Measurements from ENCODE around the gene SLC22A7. TPM values are rescaled to one million over a fixed set of nuclear protein-coding genes. Genes with fewer than 3 reads are reported as not detected.

SLC22A7 gene
- total RNA-seq, 3 donors from 2014 or later: not detected

DNA sequence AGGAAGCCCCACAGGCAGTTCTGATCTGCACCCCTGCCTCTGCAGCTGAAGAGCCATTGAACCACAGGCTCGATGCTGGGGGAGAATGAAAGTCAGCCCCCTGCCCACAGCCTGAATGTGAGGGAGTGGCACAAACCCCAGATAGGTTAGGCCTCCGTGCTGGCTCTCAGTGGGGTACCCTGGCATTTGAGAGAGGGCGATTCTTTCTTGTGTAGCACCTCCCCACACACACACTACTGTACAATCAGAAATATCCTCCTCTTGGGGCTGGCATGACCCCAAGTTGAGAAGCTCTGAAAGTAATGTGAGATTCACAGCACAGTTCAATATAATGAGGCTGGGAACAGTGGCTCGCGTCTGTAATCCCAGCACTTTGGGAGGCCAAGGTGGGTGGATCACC is 36.9 kb upstream of the SLC22A7 start:
- ATAC-seq (no peak), DNase-seq (no peak)
- Mint-ChIP-seq H3K36me3 (ENCODE audit: insufficient read depth) (no peaks in the 10 kb centered on the region), H3K4me1 (ENCODE audit: low read depth) (peaks cover 1% of the 10 kb centered on the region), H3K4me3 (no peak overlapping the region), H3K27me3 (ENCODE audit: low read depth) (no peaks in the 10 kb centered on the region), H3K9me3 (no peaks in the 10 kb centered on the region)

DNA sequence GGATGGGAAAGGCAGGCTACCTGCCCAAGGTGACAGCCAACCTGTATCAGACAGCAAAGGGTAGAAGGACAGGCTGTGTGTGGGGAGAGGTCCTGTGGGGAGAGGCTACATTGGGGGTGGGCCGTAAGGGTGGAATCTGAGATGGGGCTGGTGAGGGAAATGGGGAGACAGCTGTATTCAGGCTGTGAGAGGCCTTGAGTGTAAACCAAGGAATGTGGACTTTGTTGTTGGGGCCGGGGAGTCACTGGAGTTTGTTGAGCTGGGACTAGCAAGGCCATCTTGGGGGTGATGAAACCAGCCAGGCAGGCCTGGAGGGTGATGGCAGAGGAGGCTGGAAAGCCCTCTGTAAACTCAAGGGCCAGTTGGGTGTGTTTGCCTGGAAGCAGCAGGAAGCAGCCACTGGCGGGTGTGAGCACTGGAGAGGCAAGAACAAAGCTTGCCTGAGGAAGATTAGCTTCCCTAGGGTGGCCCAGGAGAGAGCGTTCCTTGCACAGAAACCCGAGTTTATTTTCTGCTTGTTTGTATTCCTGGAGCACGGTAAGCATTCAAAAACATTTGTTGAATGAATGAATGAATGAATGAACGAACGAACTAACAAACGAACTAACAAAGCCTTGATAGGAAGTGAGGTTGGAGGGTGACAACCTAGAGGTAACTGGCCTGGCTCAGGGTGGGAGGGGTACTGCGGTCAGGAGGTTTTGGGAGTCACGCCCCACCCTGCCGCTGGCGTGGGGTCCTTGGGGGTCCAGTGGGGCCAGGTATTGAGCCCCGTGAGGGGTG is 35.9 kb upstream of the SLC22A7 start:
- no peaks in the 10 kb centered on the region for H3K9me3 Mint-ChIP-seq
- H3K36me3 Mint-ChIP-seq (ENCODE audit: insufficient read depth): no peaks in the 10 kb centered on the region
- peaks cover 1% of the 10 kb centered on the region for H3K4me1 Mint-ChIP-seq (ENCODE audit: low read depth)
- DNase-seq (no peak), ATAC-seq (no peak)
- H3K27me3 Mint-ChIP-seq (ENCODE audit: low read depth): no peaks in the 10 kb centered on the region
- H3K4me3 Mint-ChIP-seq: no peak overlapping the region

DNA sequence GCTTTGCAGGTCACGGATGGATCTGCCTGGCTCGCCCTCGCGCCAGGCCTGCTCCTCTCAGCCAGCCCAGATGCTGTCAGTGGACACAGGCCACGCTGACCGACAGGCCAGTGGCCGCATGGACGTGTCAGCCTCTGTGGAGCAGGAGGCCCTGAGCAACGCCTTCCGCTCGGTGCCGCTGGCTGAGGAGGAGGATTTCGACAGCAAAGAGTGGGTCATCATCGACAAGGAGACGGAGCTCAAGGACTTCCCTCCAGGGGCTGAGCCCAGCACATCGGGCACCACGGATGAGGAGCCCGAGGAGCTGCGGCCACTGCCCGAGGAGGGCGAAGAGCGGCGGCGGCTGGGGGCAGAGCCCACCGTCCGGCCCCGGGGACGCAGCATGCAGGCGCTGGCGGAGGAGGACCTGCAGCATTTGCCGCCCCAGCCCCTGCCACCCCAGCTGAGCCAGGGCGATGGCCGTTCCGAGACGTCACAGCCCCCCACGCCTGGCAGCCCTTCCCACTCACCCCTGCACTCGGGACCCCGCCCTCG is 35.2 kb upstream of the SLC22A7 start:
- Mint-ChIP-seq H3K36me3 (ENCODE audit: insufficient read depth) (no peaks in the 10 kb centered on the region), H3K9me3 (no peaks in the 10 kb centered on the region), H3K4me1 (ENCODE audit: low read depth) (peaks cover 1% of the 10 kb centered on the region), H3K4me3 (no peak overlapping the region), H3K27me3 (ENCODE audit: low read depth) (peaks cover 3% of the 10 kb centered on the region)
- DNase-seq: no peak
- no peak for ATAC-seq

DNA sequence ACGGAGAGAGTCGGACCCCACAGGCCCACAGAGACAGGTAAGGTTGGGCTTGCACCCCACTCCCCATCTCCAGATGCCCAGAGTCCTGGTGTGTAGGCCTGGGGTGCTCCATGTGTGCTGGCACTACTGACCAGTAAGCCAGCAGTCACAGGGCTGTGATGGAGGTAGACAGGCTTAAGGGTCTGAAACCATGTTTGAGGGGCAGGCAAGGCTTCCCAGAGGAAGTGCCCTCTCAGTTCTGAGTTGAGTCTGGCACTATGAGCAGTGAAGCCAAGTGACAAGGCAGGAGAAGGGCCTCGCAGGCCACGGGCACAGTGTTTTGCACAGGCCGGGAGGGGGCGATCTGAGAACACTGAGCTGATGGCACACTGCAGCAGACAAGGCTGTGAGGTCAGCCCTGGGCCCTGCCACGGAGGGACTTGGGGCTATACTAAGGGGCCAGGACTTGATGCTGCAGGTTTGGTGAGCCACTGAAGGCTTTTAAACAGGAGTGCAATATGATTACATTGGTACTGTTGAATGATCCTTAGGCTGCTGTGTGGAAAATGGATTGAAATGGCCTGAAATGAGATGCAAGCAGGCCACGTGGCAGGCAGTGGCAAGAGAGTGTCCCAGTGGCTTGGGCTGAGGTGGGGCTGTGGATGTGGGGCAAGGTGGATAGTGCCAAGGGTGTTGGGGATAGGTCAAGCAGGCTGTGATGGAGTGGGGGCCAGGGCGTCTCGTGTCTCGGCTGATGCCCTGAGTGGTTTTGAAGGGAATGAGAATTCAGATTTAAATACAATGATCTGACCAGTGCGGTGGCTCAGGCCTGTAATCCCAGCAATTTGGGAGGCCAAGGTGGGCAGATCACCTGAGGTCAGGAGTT is 34.5 kb upstream of the SLC22A7 start:
- H3K36me3 Mint-ChIP-seq (ENCODE audit: insufficient read depth): no peaks in the 10 kb centered on the region
- H3K9me3 Mint-ChIP-seq: no peaks in the 10 kb centered on the region
- no peaks in the 10 kb centered on the region for H3K4me1 Mint-ChIP-seq (ENCODE audit: low read depth)
- peak; percentile 96 for ATAC-seq
- H3K4me3 Mint-ChIP-seq: no peak overlapping the region
- DNase-seq: peak; percentile 68
- H3K27me3 Mint-ChIP-seq (ENCODE audit: low read depth): peaks cover 5% of the 10 kb centered on the region

DNA sequence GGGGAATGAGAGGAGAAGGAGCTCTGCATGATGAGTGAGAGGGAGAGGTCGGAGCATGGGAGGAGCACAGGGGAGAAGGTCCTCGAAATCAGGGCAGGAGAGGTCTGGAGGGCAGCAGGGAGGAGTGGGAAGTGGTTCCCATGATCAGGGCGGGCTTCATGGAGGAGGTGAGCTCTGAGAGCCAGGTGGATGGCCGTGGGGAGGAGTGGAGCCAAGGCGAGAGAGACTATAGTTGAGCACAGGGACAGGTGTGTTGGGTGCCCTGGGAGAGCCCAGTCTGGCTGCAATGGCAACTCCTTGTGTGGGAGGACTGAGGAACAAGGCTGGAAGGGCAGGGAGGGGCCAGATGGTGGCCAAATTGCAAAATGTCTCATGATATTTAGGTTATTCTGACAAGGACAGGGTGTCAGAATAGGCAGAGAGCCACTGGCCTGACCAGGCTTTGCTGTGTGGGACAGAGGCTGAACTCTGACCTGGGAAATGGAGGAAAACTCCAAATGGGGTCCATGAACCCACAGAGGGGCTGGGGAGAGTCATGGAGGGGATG is 33.4 kb upstream of the SLC22A7 start:
- Mint-ChIP-seq H3K4me1 (ENCODE audit: low read depth) (peaks cover 6% of the 10 kb centered on the region), H3K27me3 (ENCODE audit: low read depth) (peaks cover 11% of the 10 kb centered on the region), H3K36me3 (ENCODE audit: insufficient read depth) (no peaks in the 10 kb centered on the region), H3K9me3 (no peaks in the 10 kb centered on the region), H3K4me3 (no peak overlapping the region)
- no peak for ATAC-seq
- no peak for DNase-seq

DNA sequence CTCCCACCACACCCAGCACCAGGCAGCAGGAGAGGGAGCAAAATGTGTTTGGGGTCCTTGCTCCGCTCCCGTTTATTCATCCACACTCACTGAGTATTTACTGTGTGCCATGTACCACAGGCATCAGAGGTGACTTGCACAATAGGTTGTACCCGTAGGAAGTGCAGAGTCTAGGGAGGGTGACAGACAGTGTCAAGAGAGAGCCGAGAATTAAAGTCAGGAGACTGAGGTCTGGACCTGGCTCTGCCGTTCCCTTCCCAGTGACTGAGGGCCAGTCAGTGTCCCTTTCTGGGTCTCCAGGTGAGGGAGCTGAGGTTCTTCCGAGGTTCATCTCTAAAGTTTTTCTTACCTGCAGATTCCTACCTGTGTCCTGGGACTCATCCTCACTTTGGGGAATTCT is 32.5 kb upstream of the SLC22A7 start:
- Mint-ChIP-seq H3K9me3 (no peaks in the 10 kb centered on the region), H3K27me3 (ENCODE audit: low read depth) (peaks cover 11% of the 10 kb centered on the region), H3K4me3 (no peak overlapping the region), H3K4me1 (ENCODE audit: low read depth) (peaks cover 10% of the 10 kb centered on the region), H3K36me3 (ENCODE audit: insufficient read depth) (no peaks in the 10 kb centered on the region)
- DNase-seq (no peak), ATAC-seq (no peak)

DNA sequence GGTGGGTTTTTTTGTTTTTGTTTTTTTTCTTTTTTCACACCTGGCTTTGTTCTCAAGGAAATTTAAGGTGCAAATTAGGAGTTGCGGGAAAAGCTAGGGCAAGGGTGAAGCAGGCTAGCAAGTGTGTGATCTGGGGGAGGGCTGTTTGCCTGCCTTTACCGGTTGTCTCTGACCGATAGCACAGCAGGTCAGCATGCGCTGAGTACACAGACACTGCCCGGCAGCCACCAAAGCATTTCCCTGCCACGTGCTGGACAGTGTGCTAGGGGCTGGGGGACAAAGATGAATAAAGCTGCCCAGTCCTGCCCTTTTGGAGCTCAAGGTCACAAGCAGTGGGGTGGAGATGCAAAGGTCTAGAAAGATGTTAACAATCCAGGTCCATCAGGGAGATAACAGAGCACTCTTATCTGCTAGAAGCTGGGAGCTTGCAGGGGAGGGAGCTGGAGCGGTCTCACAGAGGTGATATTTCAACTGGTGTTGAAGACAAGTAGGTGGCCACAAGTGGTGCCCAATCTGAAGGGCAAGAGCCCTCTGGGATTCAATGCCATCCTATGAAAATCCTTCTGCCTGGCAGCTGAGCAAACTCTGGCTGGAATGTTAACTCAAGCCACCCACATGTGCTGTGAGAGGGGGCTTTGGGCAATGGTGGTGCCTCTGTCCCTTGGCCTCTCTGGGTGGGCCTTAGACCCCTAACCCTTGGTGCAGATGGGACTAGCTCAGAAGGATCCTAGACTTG is 30.3 kb upstream of the SLC22A7 start:
- no peak overlapping the region for H3K4me3 Mint-ChIP-seq
- DNase-seq: no peak
- ATAC-seq: no peak
- H3K9me3 Mint-ChIP-seq: no peaks in the 10 kb centered on the region
- H3K27me3 Mint-ChIP-seq (ENCODE audit: low read depth): peaks cover 11% of the 10 kb centered on the region
- no peaks in the 10 kb centered on the region for H3K36me3 Mint-ChIP-seq (ENCODE audit: insufficient read depth)
- H3K4me1 Mint-ChIP-seq (ENCODE audit: low read depth): peaks cover 10% of the 10 kb centered on the region

DNA sequence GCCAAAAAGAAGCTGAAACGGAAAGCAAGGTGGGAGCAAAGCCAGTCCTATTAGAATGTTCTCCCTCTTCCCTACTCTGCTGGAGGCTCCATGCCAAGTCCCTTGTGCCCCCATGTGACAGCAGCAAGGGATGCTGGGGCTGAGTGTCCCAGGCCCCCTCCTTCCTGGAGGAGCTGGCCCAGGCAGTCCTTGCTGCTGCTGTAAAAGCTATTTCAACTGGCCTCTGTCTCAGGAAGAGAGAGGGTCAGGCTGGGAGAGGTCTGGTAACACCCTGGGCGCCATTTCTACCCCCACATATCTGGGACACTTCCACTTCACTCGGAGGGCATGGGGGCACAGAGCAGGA is 29.7 kb upstream of the SLC22A7 start:
- H3K4me3 Mint-ChIP-seq: no peak overlapping the region
- no peak for ATAC-seq
- peaks cover 11% of the 10 kb centered on the region for H3K27me3 Mint-ChIP-seq (ENCODE audit: low read depth)

DNA sequence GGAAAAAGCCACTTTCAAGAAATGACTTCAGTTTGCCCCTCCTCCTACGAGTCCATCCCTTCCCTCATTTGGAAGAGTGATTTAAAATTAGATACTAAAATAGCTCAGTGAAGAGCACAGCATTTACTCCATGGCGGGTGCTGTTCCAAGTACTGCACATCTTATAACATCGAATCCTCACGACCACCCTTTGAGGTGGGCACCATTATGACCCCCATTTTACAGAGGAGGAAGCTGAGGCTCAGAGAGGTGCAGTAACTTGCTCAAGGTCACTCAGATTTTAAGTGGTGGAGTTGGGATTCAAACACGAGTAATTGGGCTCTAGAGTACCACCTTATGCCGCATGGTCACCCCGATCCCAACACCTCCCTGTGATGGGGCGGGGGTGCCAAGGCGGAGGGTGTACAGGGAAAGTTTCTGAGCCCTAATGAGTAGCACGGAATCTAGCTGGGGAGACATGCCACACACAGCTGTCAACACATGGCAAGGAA is 29.2 kb upstream of the SLC22A7 start:
- Mint-ChIP-seq H3K4me1 (ENCODE audit: low read depth) (peaks cover 10% of the 10 kb centered on the region), H3K4me3 (peak overlapping the region; percentile 70), H3K27me3 (ENCODE audit: low read depth) (peaks cover 11% of the 10 kb centered on the region), H3K9me3 (no peaks in the 10 kb centered on the region), H3K36me3 (ENCODE audit: insufficient read depth) (no peaks in the 10 kb centered on the region)
- DNase-seq (no peak), ATAC-seq (no peak)

More for the DNA sequence above, 29.7 kb upstream of the SLC22A7 start:
- no peak for DNase-seq
- Mint-ChIP-seq H3K36me3 (ENCODE audit: insufficient read depth) (no peaks in the 10 kb centered on the region), H3K4me1 (ENCODE audit: low read depth) (peaks cover 10% of the 10 kb centered on the region), H3K9me3 (no peaks in the 10 kb centered on the region)

DNA sequence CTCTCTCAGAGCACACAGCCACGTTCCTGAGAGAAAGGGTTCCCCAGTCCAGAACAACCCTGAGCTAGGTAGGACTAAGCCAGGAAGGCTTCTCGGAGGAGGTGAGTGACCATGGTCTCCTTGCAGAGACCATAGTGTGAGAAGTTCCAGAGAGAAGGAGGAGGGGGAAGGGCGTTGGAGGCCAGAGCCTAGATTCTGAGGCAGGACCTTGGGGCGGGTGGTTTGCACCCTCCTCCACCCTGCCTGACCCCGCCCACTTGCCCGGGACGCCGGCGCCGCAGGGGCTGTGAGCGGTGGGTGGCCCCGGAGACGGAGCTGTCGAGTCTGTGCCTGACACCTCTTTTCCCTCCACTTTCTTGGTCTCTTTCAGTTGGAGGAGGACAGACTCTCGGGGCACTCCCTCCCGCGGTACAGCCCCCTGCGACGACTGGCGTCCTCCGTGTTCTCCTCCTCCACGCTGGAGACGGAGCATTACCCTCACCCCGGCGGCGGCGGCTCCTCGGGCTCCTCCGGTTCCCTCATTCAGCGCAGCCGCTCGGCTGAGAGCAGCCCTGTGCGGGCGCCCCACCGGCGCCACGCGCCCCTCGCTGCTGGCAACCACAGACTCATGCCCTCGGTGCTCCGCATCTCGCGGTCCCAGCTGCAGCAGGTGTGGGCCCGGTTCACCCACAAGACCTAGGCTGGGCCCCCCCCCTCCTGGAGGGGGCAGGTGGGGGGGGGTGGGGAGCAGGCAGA is 28.6 kb upstream of the SLC22A7 start:
- ATAC-seq: peak; percentile 75 to 77
- H3K36me3 Mint-ChIP-seq (ENCODE audit: insufficient read depth): no peaks in the 10 kb centered on the region
- peak; percentile 42 for DNase-seq
- H3K4me1 Mint-ChIP-seq (ENCODE audit: low read depth): peaks cover 10% of the 10 kb centered on the region
- H3K9me3 Mint-ChIP-seq: no peaks in the 10 kb centered on the region
- peak overlapping the region; percentile 70 for H3K4me3 Mint-ChIP-seq
- peaks cover 11% of the 10 kb centered on the region for H3K27me3 Mint-ChIP-seq (ENCODE audit: low read depth)

DNA sequence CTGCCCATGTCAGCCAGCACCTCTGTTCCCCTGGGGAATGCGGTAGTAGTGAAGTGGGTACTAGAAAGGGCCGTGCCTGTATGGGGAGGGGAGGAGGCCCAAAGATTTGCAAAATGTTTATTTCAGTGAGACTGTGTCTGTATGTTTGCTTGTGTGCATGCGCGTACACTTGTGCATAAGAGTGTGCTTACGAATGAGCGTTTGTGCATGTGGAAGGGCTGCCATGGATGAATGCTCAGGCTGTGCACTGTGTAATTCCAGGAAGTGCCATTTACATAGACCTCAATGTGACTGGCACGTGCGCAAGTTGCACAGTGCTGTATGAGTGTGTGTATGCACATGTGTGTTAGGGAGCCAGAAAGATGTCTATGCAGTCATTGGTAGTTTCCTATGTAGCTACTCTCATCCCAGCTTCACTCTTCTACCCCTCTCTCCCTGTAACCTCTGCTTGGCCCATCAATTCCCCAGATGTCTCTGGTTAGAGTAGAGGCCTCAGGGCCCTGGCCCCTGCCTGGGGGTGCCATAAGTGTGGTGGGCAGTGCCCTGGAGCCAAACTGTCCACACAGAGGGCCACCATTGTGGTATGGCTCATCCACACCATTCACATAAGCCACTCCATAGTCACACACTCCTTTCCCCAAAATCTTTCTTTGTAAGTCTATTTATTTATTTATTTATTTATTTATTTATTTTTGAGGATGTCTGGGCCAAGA is 26.8 kb upstream of the SLC22A7 start:
- DNase-seq (no peak), ATAC-seq (no peak)
- H3K36me3 Mint-ChIP-seq (ENCODE audit: insufficient read depth): no peaks in the 10 kb centered on the region
- no peak overlapping the region for H3K4me3 Mint-ChIP-seq
- peaks cover 15% of the 10 kb centered on the region for H3K4me1 Mint-ChIP-seq (ENCODE audit: low read depth)
- peaks cover 14% of the 10 kb centered on the region for H3K27me3 Mint-ChIP-seq (ENCODE audit: low read depth)
- no peaks in the 10 kb centered on the region for H3K9me3 Mint-ChIP-seq

DNA sequence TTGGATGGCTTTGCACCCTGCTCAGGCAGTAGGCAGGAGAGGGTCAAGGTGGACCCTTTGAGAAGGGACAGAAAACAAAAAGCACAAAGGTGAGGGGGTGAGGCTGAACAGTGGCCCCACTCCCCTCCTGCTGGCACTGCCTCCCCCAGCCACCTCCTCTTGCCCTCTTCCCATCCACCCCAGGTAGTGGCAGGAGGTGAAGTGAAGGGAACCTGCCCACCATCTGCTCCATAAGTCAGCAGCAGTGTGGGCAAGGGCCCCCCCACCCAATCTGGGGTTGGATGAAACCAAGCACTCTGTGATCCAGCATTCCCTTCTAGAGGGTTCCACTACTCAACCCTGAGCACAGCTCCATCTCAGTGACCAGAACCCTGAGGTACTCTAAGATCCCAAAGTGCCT is 26.1 kb upstream of the SLC22A7 start:
- peaks cover 15% of the 10 kb centered on the region for H3K27me3 Mint-ChIP-seq (ENCODE audit: low read depth)
- no peak for DNase-seq
- no peaks in the 10 kb centered on the region for H3K9me3 Mint-ChIP-seq
- H3K4me1 Mint-ChIP-seq (ENCODE audit: low read depth): peaks cover 17% of the 10 kb centered on the region
- ATAC-seq: no peak
- no peaks in the 10 kb centered on the region for H3K36me3 Mint-ChIP-seq (ENCODE audit: insufficient read depth)
- H3K4me3 Mint-ChIP-seq: no peak overlapping the region

DNA sequence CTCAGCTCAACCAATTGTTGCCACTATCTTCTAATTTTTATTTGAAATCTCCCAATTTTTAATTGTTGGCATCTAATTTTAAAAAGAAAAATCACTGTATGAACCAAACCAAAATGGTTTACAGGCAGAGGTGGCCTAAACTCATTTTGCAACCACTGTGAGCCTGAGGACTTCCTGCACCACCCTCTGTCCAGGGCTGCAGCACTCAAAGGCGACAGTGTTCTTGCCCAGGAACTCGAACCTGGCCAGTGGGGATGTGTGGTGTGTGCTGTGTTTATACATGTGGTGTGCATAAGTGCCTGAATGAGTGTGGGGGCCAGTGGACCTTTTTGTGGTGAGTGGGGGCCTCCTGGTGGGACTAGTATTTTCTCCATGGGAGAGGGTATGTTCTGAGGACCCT is 24.4 kb upstream of the SLC22A7 start:
- no peak overlapping the region for H3K4me3 Mint-ChIP-seq
- H3K9me3 Mint-ChIP-seq: no peaks in the 10 kb centered on the region

More for the DNA sequence above, 24.4 kb upstream of the SLC22A7 start:
- H3K36me3 Mint-ChIP-seq (ENCODE audit: insufficient read depth): no peaks in the 10 kb centered on the region
- H3K27me3 Mint-ChIP-seq (ENCODE audit: low read depth): peaks cover 19% of the 10 kb centered on the region
- H3K4me1 Mint-ChIP-seq (ENCODE audit: low read depth): peaks cover 16% of the 10 kb centered on the region
- no peak for ATAC-seq
- DNase-seq: no peak

All from activated T-cell treated with anti-CD3 and anti-CD28 coated beads, Interleukin-2, amount 50 U/mL, for 4 hours (primary cell).